IMR-90 (cell line): ENCODE results near the gene GALNT6. TPM values are rescaled to one million over a fixed set of nuclear protein-coding genes. Genes with fewer than 3 reads are reported as not detected.

Experiments used
- ATAC-seq: fragments of 200-7000 bp; cut with Tn5 transposase; 2 replicates; pipeline ENCODE4 v1.9.1; 2020; ENCODE audit warnings: low read depth, mild to moderate bottlenecking, moderate library complexity
- BruUV-seq: library from RNA; stranded (reverse); fragments of 400-500 nt; replicated peaks from 2 replicates; lab custom pipeline; 2021; lab: Mats Ljungman, UMichigan
- CTCF ChIA-PET: fragments of 300-600 bp; formaldehyde crosslinking; extraction: SDS; loops from one replicate; lab custom pipeline; 2021; ENCODE audit warnings: antibody characterized with exemption; lab: Yijun Ruan, JAX
- POLR2A ChIA-PET: fragments of 300-600 bp; sonication (Branson Sonifier 250); formaldehyde crosslinking; loops from one replicate; lab custom pipeline; 2022; ENCODE audit warnings: antibody characterized with exemption; ENCODE audit not compliant: unreplicated experiment; lab: Charles Lee
- DNase-seq: peaks from one replicate; pipeline ENCODE4 v3.0.0; 2013
- H2AFZ ChIP-seq: replicated peaks from 2 replicates; pipeline ENCODE3; 2013; ENCODE audit warnings: low read length, mild to moderate bottlenecking; ENCODE audit not compliant: poor library complexity
- H2AK5ac ChIP-seq: 2 replicates; pipeline ENCODE4 v1.6.1; 2013; ENCODE audit warnings: low read depth, low read length, inconsistent platforms
- H2AK9ac ChIP-seq: replicated peaks from 2 replicates; pipeline ENCODE3; 2013; ENCODE audit warnings: mild to moderate bottlenecking, low read depth, low read length, moderate library complexity; ENCODE audit not compliant: poor library complexity
- H2BK120ac ChIP-seq: 2 replicates; pipeline ENCODE4 v1.6.1; 2013; ENCODE audit warnings: low read depth, low read length, inconsistent platforms
- H2BK15ac ChIP-seq: 3 replicates; pipeline ENCODE4 v1.6.1; 2013; ENCODE audit warnings: low read depth, low read length, inconsistent platforms
- H2BK20ac ChIP-seq: 2 replicates; pipeline ENCODE4 v1.6.1; 2013; ENCODE audit warnings: low read depth, mild to moderate bottlenecking, inconsistent platforms, low read length, moderate library complexity
- H2BK5ac ChIP-seq: 2 replicates; pipeline ENCODE4 v1.6.1; 2013; ENCODE audit warnings: mild to moderate bottlenecking, low read depth, low read length, inconsistent platforms; ENCODE audit not compliant: poor library complexity, severe bottlenecking
- H3K14ac ChIP-seq: replicated peaks from 2 replicates; pipeline ENCODE4 v1.6.1; 2013; ENCODE audit warnings: low read depth, low read length, inconsistent platforms
- H3K18ac ChIP-seq: 2 replicates; pipeline ENCODE4 v1.6.1; 2013; ENCODE audit warnings: low read depth, low read length, control low read depth
- H3K23ac ChIP-seq: 2 replicates; pipeline ENCODE4 v1.6.1; 2013; ENCODE audit warnings: low read depth, low read length, inconsistent platforms
- H3K27ac ChIP-seq: 2 replicates; pipeline ENCODE4 v1.5.1; 2013; ENCODE audit warnings: mild to moderate bottlenecking, control low read depth, low read length; ENCODE audit not compliant: insufficient read depth
- H3K27me3 ChIP-seq: 2 replicates; pipeline ENCODE4 v1.6.1; 2013; ENCODE audit warnings: low read length; ENCODE audit not compliant: control insufficient read depth, insufficient read depth
- H3K36me3 ChIP-seq: 2 replicates; pipeline ENCODE4 v1.6.1; 2013; ENCODE audit warnings: low read length, mixed read lengths; ENCODE audit not compliant: control insufficient read depth, insufficient read depth
- H3K4ac ChIP-seq: 2 replicates; pipeline ENCODE4 v1.6.1; 2013; ENCODE audit warnings: low read depth, low read length, inconsistent platforms
- H3K4me1 ChIP-seq: 2 replicates; pipeline ENCODE4 v1.6.1; 2013; ENCODE audit warnings: low read length, mixed read lengths; ENCODE audit not compliant: control insufficient read depth, insufficient read depth
- H3K4me2 ChIP-seq: 2 replicates; pipeline ENCODE4 v1.6.1; 2013; ENCODE audit warnings: low read depth, mild to moderate bottlenecking, control low read depth, low read length, moderate library complexity
- H3K4me3 ChIP-seq: 2 replicates; pipeline ENCODE4 v1.5.1; 2013; ENCODE audit warnings: low read depth, mild to moderate bottlenecking, control low read depth, low read length, moderate library complexity; ENCODE audit not compliant: insufficient read depth
- H3K56ac ChIP-seq: 2 replicates; pipeline ENCODE4 v1.6.1; 2013; ENCODE audit warnings: low read length, inconsistent platforms; ENCODE audit not compliant: insufficient read depth; ENCODE audit errors: extremely low read depth
- H3K79me1 ChIP-seq, 2 experiments: 2 replicates each; pipeline ENCODE4 v1.6.1; 2013; ENCODE audit warnings: low read length in 2 of 2, inconsistent platforms in 1 of 2, low read depth in 1 of 2
- H3K9ac ChIP-seq: 2 replicates; pipeline ENCODE4 v1.6.1; 2013; ENCODE audit warnings: low read depth, low read length, control low read depth
- H3K9me1 ChIP-seq: 2 replicates; pipeline ENCODE4 v1.6.1; 2013; ENCODE audit warnings: low read length, inconsistent platforms; ENCODE audit not compliant: insufficient read depth
- H3K9me3 ChIP-seq: 2 replicates; pipeline ENCODE4 v1.6.1; 2013; ENCODE audit warnings: low read length; ENCODE audit not compliant: control insufficient read depth, insufficient read depth
- H4K20me1 ChIP-seq: 2 replicates; pipeline ENCODE4 v1.6.1; 2013; ENCODE audit warnings: low read length, inconsistent platforms; ENCODE audit not compliant: insufficient read depth
- H4K5ac ChIP-seq: 2 replicates; pipeline ENCODE4 v1.6.1; 2013; ENCODE audit warnings: mild to moderate bottlenecking, low read depth, low read length, control low read depth
- H4K8ac ChIP-seq, 2 experiments: 2 replicates each; pipeline ENCODE4 v1.6.1; 2013; ENCODE audit warnings: low read depth in 2 of 2, low read length in 2 of 2, control low read depth in 1 of 2, inconsistent platforms in 1 of 2
- H4K91ac ChIP-seq: 2 replicates; pipeline ENCODE4 v1.6.1; 2013; ENCODE audit warnings: low read depth, low read length, inconsistent platforms; ENCODE audit not compliant: insufficient read depth
- CHD1 ChIP-seq: IDR thresholded peaks from 2 replicates; pipeline ENCODE4 v1.6.1; 2012; ENCODE audit warnings: low read depth, low read length, improper control_type of control experiment
- FOS ChIP-seq: fragments of 150-350 bp; IDR thresholded peaks from 2 replicates; pipeline ENCODE4 v1.6.1; 2016; ENCODE audit warnings: low read depth, low read length
- MAZ ChIP-seq: IDR thresholded peaks from 2 replicates; pipeline ENCODE4 v1.6.1; 2012; ENCODE audit warnings: low read depth, mild to moderate bottlenecking, low read length, improper control_type of control experiment, moderate library complexity, borderline replicate concordance
- MXI1 ChIP-seq: IDR thresholded peaks from 2 replicates; pipeline ENCODE4 v1.6.1; 2012; ENCODE audit warnings: low read depth, mild to moderate bottlenecking, low read length, moderate library complexity, borderline replicate concordance
- NFE2L2 ChIP-seq: fragments of 150-350 bp; IDR thresholded peaks from 2 replicates; pipeline ENCODE4 v1.6.1; 2016; ENCODE audit warnings: low read depth, mild to moderate bottlenecking, low read length
- RCOR1 ChIP-seq: IDR thresholded peaks from 2 replicates; pipeline ENCODE4 v1.6.1; 2012; ENCODE audit warnings: mild to moderate bottlenecking, low read length, improper control_type of control experiment; ENCODE audit not compliant: insufficient replicate concordance
- WGBS, 2 experiments: methylation state at CpG; one replicate each; pipeline versions ENCODE4 v1.1.5 to v1.1.7; 2013; ENCODE audit warnings: missing lambda C conversion rate in 2 of 2; ENCODE audit not compliant: insufficient read length in 1 of 2; ENCODE audit errors: extremely low coverage in 2 of 2; 5-methylcytosine and 5-hydroxymethylcytosine counted together
- dilution Hi-C: fragments of 300-500 bp; cut with HindIII; formaldehyde crosslinking; loops from one replicate; pipeline ENCODE4 v1.14.3; 2018; ENCODE audit warnings: low sequenced_read_pairs; ENCODE audit not compliant: unreplicated experiment
- in situ Hi-C: fragments of 300-500 bp; cut with MboI; formaldehyde crosslinking; loops from 3 replicates; pipeline ENCODE4 v1.14.3; 2019; ENCODE audit warnings: low sequenced_read_pairs, inconsistent platforms, mixed read lengths
- intact Hi-C: fragments of 100-400 bp; cut with micrococcal nuclease; formaldehyde crosslinking; loops from 2 replicates; pipeline ENCODE4 v1.10.0; 2022
- polyA plus RNA-seq, 3 experiments: library from polyadenylated mRNA; depleted of rRNA; stranded (reverse); fragments of >200 nt; gene quantifications; 2 replicates each; pipeline ENCODE4 v1.2.3, GENCODE V29; 2012; ENCODE audit warnings: low replicate concordance in 1 of 3
- total RNA-seq: library from RNA; depleted of rRNA; stranded (reverse); fragments of >200 nt; gene quantifications from 2 replicates; pipeline ENCODE4 v1.2.3, GENCODE V29; 2012
- TF ChIP-seq, protein P1 (sequence below): fragments of 150-350 bp; IDR thresholded peaks from 2 replicates; pipeline ENCODE4 v1.6.1; 2017; ENCODE audit warnings: mild to moderate bottlenecking, antibody characterized with exemption, low read length, low read depth

GALNT6 gene
- total and polyA plus RNA-seq, 2 of the 4 experiments (the other 2 are of a cell fraction): 17.1 to 23.7 TPM

DNA sequence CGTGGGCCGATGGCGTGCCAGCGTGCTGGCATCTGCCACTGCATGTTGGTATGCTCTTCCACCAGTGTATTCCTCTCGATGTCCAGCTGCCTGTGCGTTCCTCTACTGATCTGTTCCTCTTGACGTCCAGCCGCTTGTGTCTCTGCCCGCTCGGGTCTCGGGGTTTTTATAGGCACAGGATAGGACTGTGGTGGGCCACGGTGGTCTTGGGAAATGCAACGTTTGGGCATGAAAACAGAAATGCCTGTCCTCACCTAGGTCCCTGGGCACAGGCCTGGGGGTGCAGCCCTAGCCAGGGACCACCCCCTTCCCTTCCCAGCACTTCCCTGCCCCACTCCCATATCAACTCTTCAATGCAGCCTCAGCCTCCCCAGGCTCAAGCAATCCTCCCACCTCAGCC is 10.3 kb upstream of the GALNT6 start:
- Histone ChIP-seq H2BK15ac (no peak overlapping the region), H3K79me1 (no peaks in the 10 kb centered on the region; a peak in 1 of 4 replicates), H3K14ac (no peak overlapping the region), H2BK120ac (no peak overlapping the region), H4K20me1 (no peaks in the 10 kb centered on the region), H3K9me1 (no peaks in the 10 kb centered on the region), H4K5ac (no peak overlapping the region), H3K23ac (no peak overlapping the region), H2AFZ (no peak overlapping the region), H3K4me1 (no peaks in the 10 kb centered on the region), H3K36me3 (no peaks in the 10 kb centered on the region), H3K9ac (no peak overlapping the region), H2BK5ac (no peak overlapping the region), H3K18ac (no peak overlapping the region), H3K4me3 (no peak overlapping the region), H2AK9ac (no peak overlapping the region), H3K27me3 (no peaks in the 10 kb centered on the region), H3K9me3 (no peaks in the 10 kb centered on the region), H3K4me2 (no peak overlapping the region), H3K4ac (no peak overlapping the region), H4K91ac (no peak overlapping the region), H3K56ac (no peak overlapping the region), H2AK5ac (no peak overlapping the region), H4K8ac (no peak overlapping the region), H3K27ac (no peak overlapping the region), H2BK20ac (no peak overlapping the region)
- TF ChIP-seq, protein P1, sequence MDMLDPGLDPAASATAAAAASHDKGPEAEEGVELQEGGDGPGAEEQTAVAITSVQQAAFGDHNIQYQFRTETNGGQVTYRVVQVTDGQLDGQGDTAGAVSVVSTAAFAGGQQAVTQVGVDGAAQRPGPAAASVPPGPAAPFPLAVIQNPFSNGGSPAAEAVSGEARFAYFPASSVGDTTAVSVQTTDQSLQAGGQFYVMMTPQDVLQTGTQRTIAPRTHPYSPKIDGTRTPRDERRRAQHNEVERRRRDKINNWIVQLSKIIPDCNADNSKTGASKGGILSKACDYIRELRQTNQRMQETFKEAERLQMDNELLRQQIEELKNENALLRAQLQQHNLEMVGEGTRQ: no peak
- TF ChIP-seq MAZ (no peak), CHD1 (no peak), FOS (no peak), RCOR1 (no peak), NFE2L2 (no peak), MXI1 (no peak)
- intact Hi-C loops (no loop called here), dilution Hi-C loops (no loop called here), in situ Hi-C loops (no loop called here)
- no peak for ATAC-seq
- whole genome bisulfite sequencing, 2 experiments: 88% methylated on average over 5 of the region's 13 CpGs; no CpG with 5 or more reads in 1 of the 2 experiments
- ChIA-PET CTCF (no interaction called here), POLR2A (no interaction called here)
- no peak for DNase-seq
- no TSS peak for BruUV-seq
